CD4-positive, CD25-positive, alpha-beta regulatory T cell (primary cell): ENCODE data around the gene EPB41. TPM values are rescaled to one million over a fixed set of nuclear protein-coding genes. Genes with fewer than 3 reads are reported as not detected.
A peak's percentile ranks its signal among the peaks of the same experiment; 100 is the strongest.

ENCODE experiments used
- ATAC-seq, 2 donors: fragments of 150-1000 bp; cut with Tn5 transposase; one replicate each; pipeline ENCODE4 v1.10.0; 2021; ENCODE audit warnings: low read depth in 2 of 2, moderate number of reproducible peaks in 2 of 2, moderate library complexity in 1 of 2
- DNase-seq, 3 donors: peaks; one replicate each; pipeline versions ENCODE4 v3.0.0 to v3.0.0-alpha.2; 2012 to 2022; ENCODE audit warnings: mixed read lengths in 1 of 3
- H3K27ac ChIP-seq: one replicate; pipeline ENCODE4 v1.7.0; 2013; ENCODE audit warnings: mild to moderate bottlenecking, low read length; ENCODE audit not compliant: insufficient read depth, poor library complexity, severe bottlenecking
- H3K27me3 ChIP-seq: one replicate; pipeline ENCODE4 v1.7.0; 2013; ENCODE audit warnings: low read length; ENCODE audit not compliant: control insufficient read depth, insufficient read depth
- H3K36me3 ChIP-seq: one replicate; pipeline ENCODE4 v1.7.0; 2013; ENCODE audit warnings: mild to moderate bottlenecking, low read length, moderate library complexity; ENCODE audit not compliant: control insufficient read depth, insufficient read depth
- H3K4me1 ChIP-seq: 2 replicates; pipeline ENCODE4 v1.7.0; 2013; ENCODE audit warnings: mild to moderate bottlenecking, low read length; ENCODE audit not compliant: insufficient read depth, control insufficient read depth, poor library complexity, severe bottlenecking
- H3K4me3 ChIP-seq: one replicate; pipeline ENCODE4 v1.7.0; 2013; ENCODE audit warnings: low read depth, mild to moderate bottlenecking, low read length, moderate library complexity
- H3K9me3 ChIP-seq, 2 experiments: 1 replicate in 1 of 2; 2 replicates in 1 of 2; pipeline ENCODE4 v1.7.0; 2013; ENCODE audit warnings: low read length in 2 of 2, mild to moderate bottlenecking in 1 of 2, moderate library complexity in 1 of 2; ENCODE audit not compliant: control insufficient read depth in 2 of 2
- H3K27ac Mint-ChIP-seq, 3 donors: one replicate each; pipeline ENCODE4 v1.8.0; 2020 to 2022; ENCODE audit warnings: mild to moderate bottlenecking in 3 of 3, mixed read lengths in 3 of 3, moderate library complexity in 2 of 3
- H3K27me3 Mint-ChIP-seq: one replicate; pipeline ENCODE4 v1.8.0; 2022; ENCODE audit warnings: mild to moderate bottlenecking, mixed read lengths
- H3K36me3 Mint-ChIP-seq: one replicate; pipeline ENCODE4 v1.8.0; 2020; ENCODE audit warnings: mixed read lengths
- H3K4me1 Mint-ChIP-seq, 4 donors: one replicate each; pipeline ENCODE4 v1.8.0; 2020 to 2022; ENCODE audit warnings: mixed read lengths in 4 of 4, mild to moderate bottlenecking in 1 of 4
- H3K4me3 Mint-ChIP-seq, 4 donors: one replicate each; pipeline ENCODE4 v1.8.0; 2020 to 2022; ENCODE audit warnings: mild to moderate bottlenecking in 4 of 4, mixed read lengths in 4 of 4, moderate library complexity in 3 of 4
- H3K9me3 Mint-ChIP-seq, 7 donors: one replicate each; pipeline ENCODE4 v1.8.0; 2020 to 2022; ENCODE audit warnings: mixed read lengths in 7 of 7, mild to moderate bottlenecking in 3 of 7, moderate library complexity in 2 of 7
- polyA plus RNA-seq, 4 donors: library from polyadenylated mRNA; unstranded; fragments of 300-500 nt; fragmentation: Illumina TruSeq; gene quantifications; one replicate each; pipeline ENCODE4 v1.2.3, GENCODE V29; 2021
- total RNA-seq: library from RNA; stranded (reverse); gene quantifications from one replicate; pipeline ENCODE4 v1.2.3, GENCODE V29; 2022

The EPB41 gene
- total and polyA plus RNA-seq, 5 donors from 2014 or later, result 118 to 309 (median 161) TPM

- Mint-ChIP-seq H3K27me3 (no peaks in the 10 kb centered on the region), H3K9me3 (no peaks in the 10 kb centered on the region), H3K27ac (peak overlapping the region in 1 of 3 donors; percentile 6), H3K4me1 (peaks cover 58 to 76% (median 63%) of the 10 kb centered on the region in 4 donors), H3K36me3 (peaks cover 20% of the 10 kb centered on the region), H3K4me3 (no peak overlapping the region)
- H3K9me3 ChIP-seq, result no peaks in the 10 kb centered on the region
- H3K27ac ChIP-seq, result peak overlapping the region; percentile 1
- H3K4me1 ChIP-seq, result peaks cover 36% of the 10 kb centered on the region
- peaks cover 27% of the 10 kb centered on the region for H3K36me3 ChIP-seq
- H3K27me3 ChIP-seq, result no peaks in the 10 kb centered on the region
- no peak overlapping the region for H3K4me3 ChIP-seq
- DNase-seq (no peak), ATAC-seq (no peak)
Observed at GRCh38 chr1:28984311-28984684, 69.9 kb downstream of the EPB41 start.

DNA sequence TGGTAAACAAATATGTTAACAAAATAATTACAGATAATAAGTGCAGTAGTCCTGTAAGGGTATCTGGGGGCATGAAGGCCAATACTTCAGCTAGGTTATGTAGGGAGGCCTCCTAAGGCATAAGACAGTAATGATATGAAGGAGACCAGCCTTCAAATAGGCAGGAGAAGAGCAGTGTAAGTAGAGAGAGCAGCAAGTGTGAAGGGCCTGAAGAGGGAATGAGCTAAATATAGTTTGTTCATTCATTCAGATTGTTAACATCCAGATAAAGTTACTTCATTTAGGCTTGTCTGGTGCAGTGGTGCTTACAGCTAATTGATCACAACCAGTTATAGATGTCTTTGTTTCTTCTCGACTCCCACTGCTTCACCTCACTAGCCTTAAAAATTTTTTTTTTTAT, 71.1 kb downstream of the EPB41 start:
- peaks cover 52 to 74% (median 61%) of the 10 kb centered on the region in 4 donors for H3K4me1 Mint-ChIP-seq
- DNase-seq, result no peak
- no peak for ATAC-seq
- Histone ChIP-seq H3K27me3 (no peaks in the 10 kb centered on the region), H3K36me3 (peaks cover 32% of the 10 kb centered on the region), H3K27ac (no peak overlapping the region), H3K9me3 (no peaks in the 10 kb centered on the region), H3K4me3 (no peak overlapping the region), H3K4me1 (peaks cover 30% of the 10 kb centered on the region)
- H3K9me3 Mint-ChIP-seq, result no peaks in the 10 kb centered on the region
- H3K4me3 Mint-ChIP-seq, result peak overlapping the region in 1 of 4 donors; percentile 28
- H3K27me3 Mint-ChIP-seq, result no peaks in the 10 kb centered on the region
- no peak overlapping the region for H3K27ac Mint-ChIP-seq
- H3K36me3 Mint-ChIP-seq, result peaks cover 17% of the 10 kb centered on the region

- Histone ChIP-seq H3K27me3 (no peaks in the 10 kb centered on the region), H3K9me3 (no peaks in the 10 kb centered on the region)
- peaks cover 47 to 65% (median 54%) of the 10 kb centered on the region in 4 donors for H3K4me1 Mint-ChIP-seq
Observed at GRCh38 chr1:28986306-28986910, 72.0 kb downstream of the EPB41 start.

GRCh38 chr1:29002792-29003191, 88.4 kb downstream of the EPB41 start:
- Histone ChIP-seq H3K4me1 (no peaks in the 10 kb centered on the region), H3K36me3 (peaks cover 61% of the 10 kb centered on the region), H3K9me3 (no peaks in the 10 kb centered on the region), H3K27me3 (no peaks in the 10 kb centered on the region), H3K27ac (no peak overlapping the region), H3K4me3 (no peak overlapping the region)
- H3K27ac Mint-ChIP-seq, result peak overlapping the region in 1 of 3 donors; percentile 40
- ATAC-seq, result no peak
- no peak for DNase-seq
- H3K36me3 Mint-ChIP-seq, result peaks cover 42% of the 10 kb centered on the region
- peaks cover 0 to 1% (median 0%) of the 10 kb centered on the region in 7 donors for H3K9me3 Mint-ChIP-seq
- H3K4me3 Mint-ChIP-seq, result no peak overlapping the region
- no peaks in the 10 kb centered on the region for H3K27me3 Mint-ChIP-seq
- H3K4me1 Mint-ChIP-seq, result peaks cover 37 to 58% (median 42%) of the 10 kb centered on the region in 4 donors

More at GRCh38 chr1:28986306-28986910, 72.0 kb downstream of the EPB41 start:
- peak overlapping the region; percentile 24 for H3K4me3 ChIP-seq
- Mint-ChIP-seq H3K36me3 (peaks cover 17% of the 10 kb centered on the region), H3K27ac (peak overlapping the region in 1 of 3 donors; percentile 89), H3K9me3 (no peaks in the 10 kb centered on the region), H3K27me3 (no peaks in the 10 kb centered on the region), H3K4me3 (peak overlapping the region; percentile 14 to 61 (median 15))
- DNase-seq (no peak), ATAC-seq (no peak)
- no peak overlapping the region for H3K27ac ChIP-seq
- peaks cover 22% of the 10 kb centered on the region for H3K4me1 ChIP-seq
- H3K36me3 ChIP-seq, result peaks cover 35% of the 10 kb centered on the region

DNA sequence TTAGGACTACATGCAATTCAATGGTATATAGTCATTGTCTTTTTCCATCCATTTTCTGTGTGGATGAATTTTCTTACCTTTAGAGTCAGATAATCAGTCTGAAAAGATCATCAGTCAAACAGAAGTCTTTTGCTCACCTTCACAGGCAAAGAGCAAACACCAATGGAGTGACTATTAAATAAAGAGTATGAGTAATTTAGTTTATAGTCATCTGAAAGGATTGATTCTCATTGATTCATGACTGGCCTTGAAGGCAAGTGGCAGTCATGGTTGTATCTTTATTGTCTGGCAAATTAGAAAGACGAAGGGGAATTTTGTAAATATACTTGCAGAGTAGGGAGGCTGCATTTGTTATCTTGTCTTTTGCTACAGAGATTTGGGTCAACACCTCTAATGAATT, 89.9 kb downstream of the EPB41 start:
- no peak for DNase-seq
- Histone ChIP-seq H3K27me3 (no peaks in the 10 kb centered on the region), H3K27ac (no peak overlapping the region), H3K4me3 (no peak overlapping the region), H3K36me3 (peaks cover 65% of the 10 kb centered on the region), H3K9me3 (no peaks in the 10 kb centered on the region), H3K4me1 (no peaks in the 10 kb centered on the region)
- H3K27me3 Mint-ChIP-seq, result no peaks in the 10 kb centered on the region
- no peak overlapping the region for H3K4me3 Mint-ChIP-seq
- H3K36me3 Mint-ChIP-seq, result peaks cover 41% of the 10 kb centered on the region
- peaks cover 42 to 62% (median 56%) of the 10 kb centered on the region in 4 donors for H3K4me1 Mint-ChIP-seq
- no peaks in the 10 kb centered on the region for H3K9me3 Mint-ChIP-seq
- ATAC-seq, result no peak
- peak overlapping the region in 2 of 3 donors; percentile 5 to 22 for H3K27ac Mint-ChIP-seq

GRCh38 chr1:29004798-29005197, 90.4 kb downstream of the EPB41 start:
- H3K9me3 Mint-ChIP-seq, result no peaks in the 10 kb centered on the region
- Histone ChIP-seq H3K36me3 (peaks cover 63% of the 10 kb centered on the region), H3K27me3 (no peaks in the 10 kb centered on the region), H3K4me1 (no peaks in the 10 kb centered on the region), H3K9me3 (no peaks in the 10 kb centered on the region), H3K27ac (no peak overlapping the region), H3K4me3 (no peak overlapping the region)
- H3K4me1 Mint-ChIP-seq, result peaks cover 39 to 60% (median 55%) of the 10 kb centered on the region in 4 donors
- H3K27me3 Mint-ChIP-seq, result no peaks in the 10 kb centered on the region
- no peak for ATAC-seq
- H3K36me3 Mint-ChIP-seq, result peaks cover 41% of the 10 kb centered on the region
- peak overlapping the region in 1 of 3 donors; percentile 5 for H3K27ac Mint-ChIP-seq
- no peak overlapping the region for H3K4me3 Mint-ChIP-seq
- DNase-seq, result no peak

DNA sequence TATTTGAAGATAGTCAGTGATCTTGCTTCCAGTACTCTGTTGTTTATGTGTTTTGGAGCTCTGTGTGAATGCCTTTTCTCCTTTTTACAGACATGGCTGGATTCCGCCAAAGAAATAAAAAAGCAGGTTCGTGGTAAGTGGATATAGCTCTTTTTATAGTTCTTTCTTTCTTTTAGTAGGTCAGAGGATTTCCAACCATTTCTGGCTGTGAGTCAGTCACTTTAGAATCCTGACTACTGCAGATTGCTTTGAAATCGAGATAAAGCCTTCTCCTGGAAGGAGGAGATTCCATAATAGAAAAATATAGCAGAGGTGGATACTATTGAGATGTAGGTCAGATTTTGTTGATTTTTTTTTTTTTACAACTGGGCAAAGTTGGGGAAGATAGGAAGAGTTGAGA, 97.4 kb downstream of the EPB41 start:
- no peaks in the 10 kb centered on the region for H3K9me3 Mint-ChIP-seq
- no peaks in the 10 kb centered on the region for H3K9me3 ChIP-seq
- H3K27me3 ChIP-seq, result no peaks in the 10 kb centered on the region
- peak overlapping the region in 2 of 3 donors; percentile 38 to 43 for H3K27ac Mint-ChIP-seq
- peaks cover 17 to 26% (median 23%) of the 10 kb centered on the region in 4 donors for H3K4me1 Mint-ChIP-seq
- no peak overlapping the region for H3K4me3 ChIP-seq
- DNase-seq (no peak), ATAC-seq (no peak)
- no peaks in the 10 kb centered on the region for H3K27me3 Mint-ChIP-seq
- H3K36me3 Mint-ChIP-seq, result peaks cover 27% of the 10 kb centered on the region
- H3K4me3 Mint-ChIP-seq, result no peak overlapping the region
- no peaks in the 10 kb centered on the region for H3K4me1 ChIP-seq
- no peak overlapping the region for H3K27ac ChIP-seq
- H3K36me3 ChIP-seq, result peaks cover 69% of the 10 kb centered on the region

GRCh38 chr1:29017235-29017634, 102.9 kb downstream of the EPB41 start:
- Histone ChIP-seq H3K27me3 (no peaks in the 10 kb centered on the region), H3K36me3 (peaks cover 76% of the 10 kb centered on the region), H3K4me1 (no peaks in the 10 kb centered on the region), H3K27ac (peak overlapping the region; percentile 14), H3K4me3 (no peak overlapping the region), H3K9me3 (no peaks in the 10 kb centered on the region)
- no peaks in the 10 kb centered on the region for H3K27me3 Mint-ChIP-seq
- peaks cover 1 to 11% (median 10%) of the 10 kb centered on the region in 4 donors for H3K4me1 Mint-ChIP-seq
- peak overlapping the region in 1 of 3 donors; percentile 32 for H3K27ac Mint-ChIP-seq
- no peak overlapping the region for H3K4me3 Mint-ChIP-seq
- H3K36me3 Mint-ChIP-seq, result peaks cover 16% of the 10 kb centered on the region
- no peak for ATAC-seq
- no peaks in the 10 kb centered on the region for H3K9me3 Mint-ChIP-seq
- DNase-seq, result no peak
